ENCODE results near the gene OBI1. TPM values are rescaled to one million over a fixed set of nuclear protein-coding genes. Genes with fewer than 3 reads are reported as not detected.

The OBI1 gene
- total and polyA plus RNA-seq, 9 of the 15 experiments (the other 6 are each of a cell fraction or from before 2014, with no cell fraction given) = 8.7 to 18.4 (median 14.2) TPM

GRCh38 chr13:78689011-78689410 is 30.1 kb upstream of the OBI1 start:
- BruUV-seq (replicated peaks) = no TSS peak
- H3K27ac ChIP-seq (ENCODE audit: extremely low read depth, low read depth, low read length) = no peak overlapping the region
- ATAC-seq (no peak), DNase-seq (ENCODE audit: extremely low read depth in 1 of 4, low spot score in 3 of 4) (no peak), FAIRE-seq (no peak)
- POLR2A ChIA-PET = no interaction called here
- no peaks in the 10 kb centered on the region for H3K9me3 ChIP-seq (replicated peaks; ENCODE audit: control insufficient read depth, insufficient read depth, low read depth, low read length)
- no peak overlapping the region for H3K4me2 ChIP-seq (ENCODE audit: insufficient read depth, low read length)
- H4K20me1 ChIP-seq (replicated peaks; ENCODE audit: control insufficient read depth, insufficient read depth, low read length) = no peaks in the 10 kb centered on the region
- H3K79me2 ChIP-seq (ENCODE audit: control insufficient read depth, insufficient read depth, low read length) = no peaks in the 10 kb centered on the region
- 4% methylated on average over 2 of the region's 2 CpGs for WGBS (ENCODE audit: insufficient coverage, low coverage, missing lambda C conversion rate)
- in situ Hi-C loops (cut with MboI) (no loop called here), intact Hi-C loops (cut with micrococcal nuclease) (no loop called here)
- no peak overlapping the region for H3K4me3 ChIP-seq
- H2AFZ ChIP-seq (ENCODE audit: low read depth, low read length) = no peak overlapping the region
- no peak overlapping the region for H3K9ac ChIP-seq (ENCODE audit: insufficient read depth in 1 of 2, low read depth in 2 of 2, low read length in 2 of 2)
- H3K27me3 ChIP-seq (ENCODE audit: control insufficient read depth in 2 of 2, insufficient read depth in 2 of 2, low read length in 2 of 2) = no peaks in the 10 kb centered on the region; a peak in 1 of 5 replicates
- no peaks in the 10 kb centered on the region for H3K36me3 ChIP-seq (ENCODE audit: control insufficient read depth, insufficient read depth, low read length)
- H3K4me1 ChIP-seq (replicated peaks in 1 of 2; ENCODE audit: control insufficient read depth in 2 of 2, insufficient read depth in 2 of 2, low read length in 2 of 2) = no peaks in the 10 kb centered on the region
- H3K9me1 ChIP-seq (ENCODE audit: control insufficient read depth, insufficient read depth, low read length) = no peaks in the 10 kb centered on the region
- TF ChIP-seq ETS1 (conservative IDR thresholded peaks at IDR 0.05; ENCODE audit: control insufficient read depth, low read depth, low read length) = no peak
- peak in 1 of 2 experiments; percentile 34; a peak in 1 of 4 replicates for TF ChIP-seq RAD21 (CRISPR knock-in tag; conservative IDR thresholded peaks at IDR 0.05 in 1 of 2, IDR thresholded peaks at IDR 0.05 in 1 of 2)
- CTCF ChIA-PET (ENCODE audit: low intra/inter-chr PET ratio) = interaction anchor here (0.6 kb wide), 1 partner anchor 283 kb away, joined by 4 read pairs; no protein-coding TSS in a partner anchor

GRCh38 chr13:78686461-78686860 is 27.5 kb upstream of the OBI1 start:
- Histone ChIP-seq H3K4me2 (ENCODE audit: insufficient read depth, low read length) (no peak overlapping the region), H3K36me3 (ENCODE audit: control insufficient read depth, insufficient read depth, low read length) (no peaks in the 10 kb centered on the region), H3K27ac (ENCODE audit: extremely low read depth, low read depth, low read length) (no peak overlapping the region), H3K27me3 (ENCODE audit: control insufficient read depth in 2 of 2, insufficient read depth in 2 of 2, low read length in 2 of 2) (no peaks in the 10 kb centered on the region; a peak in 1 of 5 replicates), H4K20me1 (replicated peaks; ENCODE audit: control insufficient read depth, insufficient read depth, low read length) (no peaks in the 10 kb centered on the region), H3K4me1 (replicated peaks in 1 of 2; ENCODE audit: control insufficient read depth in 2 of 2, insufficient read depth in 2 of 2, low read length in 2 of 2) (no peaks in the 10 kb centered on the region), H3K9me1 (ENCODE audit: control insufficient read depth, insufficient read depth, low read length) (no peaks in the 10 kb centered on the region), H2AFZ (ENCODE audit: low read depth, low read length) (no peak overlapping the region), H3K79me2 (ENCODE audit: control insufficient read depth, insufficient read depth, low read length) (no peaks in the 10 kb centered on the region), H3K9me3 (replicated peaks; ENCODE audit: control insufficient read depth, insufficient read depth, low read depth, low read length) (no peaks in the 10 kb centered on the region), H3K4me3 (no peak overlapping the region), H3K9ac (ENCODE audit: insufficient read depth in 1 of 2, low read depth in 2 of 2, low read length in 2 of 2) (no peak overlapping the region)
- no peak for DNase-seq (ENCODE audit: extremely low read depth in 1 of 4, low spot score in 3 of 4)
- no peak for FAIRE-seq
- CTCF ChIA-PET (ENCODE audit: low intra/inter-chr PET ratio) = no interaction called here
- TF ChIP-seq ZKSCAN1 (IDR thresholded peaks at IDR 0.05; ENCODE audit: low read depth, low read length) = no peak
- no peak for TF ChIP-seq GTF2B (IDR thresholded peaks at IDR 0.05; ENCODE audit: extremely low read depth, insufficient read length)
- no peak for TF ChIP-seq ARID3B (CRISPR knock-in tag; IDR thresholded peaks at IDR 0.05; ENCODE audit: borderline replicate concordance)
- TF ChIP-seq SMAD3 (CRISPR knock-in tag; conservative IDR thresholded peaks at IDR 0.05) = no peak
- TF ChIP-seq CBFA2T2 (conservative IDR thresholded peaks at IDR 0.05) = no peak
- no peak for TF ChIP-seq ZNF347 (CRISPR knock-in tag; IDR thresholded peaks at IDR 0.05; ENCODE audit: low read depth)
- no peak for TF ChIP-seq ARID2 (IDR thresholded peaks at IDR 0.05)
- TF ChIP-seq TCF15 (CRISPR knock-in tag; IDR thresholded peaks at IDR 0.05) = no peak
- no TSS peak for BruUV-seq (replicated peaks)
- no peak for ATAC-seq
- WGBS (ENCODE audit: insufficient coverage, low coverage, missing lambda C conversion rate) = 33% methylated on average over 1 of the region's 4 CpGs
- POLR2A ChIA-PET = no interaction called here
- intact Hi-C loops (cut with micrococcal nuclease) = no loop called here
- in situ Hi-C loops (cut with MboI) = no loop called here

Data from K562 (cell line).